ENCODE measurements around the gene NPFFR2.

GRCh38 chr4:72169861-72170260 is 138.1 kb downstream of the NPFFR2 start:
- TF ChIP-seq POLR2A (IDR thresholded peaks at IDR 0.05; ENCODE audit: low read length) (no peak), GATA1 (IDR thresholded peaks at IDR 0.05; ENCODE audit: low read depth, low read length) (no peak)
